ENCODE data around the gene CACNA1G.

GRCh38 chr17:50547736-50548083 is 12.8 kb upstream of the CACNA1G start:
- TF ChIP-seq POLR2AphosphoS5 (IDR thresholded peaks at IDR 0.05; ENCODE audit: insufficient read depth, low read depth, low read length) = no peak
- no peak for TF ChIP-seq JUN (IDR thresholded peaks at IDR 0.05; ENCODE audit: borderline replicate concordance, insufficient read depth, insufficient read length, low read depth)

All from endothelial cell of umbilical vein (primary cell).